IMR-90 (cell line): ENCODE results near the gene TAOK1. TPM values are rescaled to one million over a fixed set of nuclear protein-coding genes. Genes with fewer than 3 reads are reported as not detected.

Experiments
- ATAC-seq: fragments of 200-7000 bp; cut with Tn5 transposase; 2 replicates; pipeline ENCODE4 v1.9.1; 2020; ENCODE audit warnings: low read depth, mild to moderate bottlenecking, moderate library complexity
- BruUV-seq: library from RNA; stranded (reverse); fragments of 400-500 nt; replicated peaks from 2 replicates; lab custom pipeline; 2021; lab: Mats Ljungman, UMichigan
- CTCF ChIA-PET: fragments of 300-600 bp; formaldehyde crosslinking; extraction: SDS; loops from one replicate; lab custom pipeline; 2021; ENCODE audit warnings: antibody characterized with exemption; lab: Yijun Ruan, JAX
- POLR2A ChIA-PET: fragments of 300-600 bp; sonication (Branson Sonifier 250); formaldehyde crosslinking; loops from one replicate; lab custom pipeline; 2022; ENCODE audit warnings: antibody characterized with exemption; ENCODE audit not compliant: unreplicated experiment; lab: Charles Lee
- DNase-seq: peaks from one replicate; pipeline ENCODE4 v3.0.0; 2013
- H2AFZ ChIP-seq: replicated peaks from 2 replicates; pipeline ENCODE3; 2013; ENCODE audit warnings: low read length, mild to moderate bottlenecking; ENCODE audit not compliant: poor library complexity
- H2AK5ac ChIP-seq: 2 replicates; pipeline ENCODE4 v1.6.1; 2013; ENCODE audit warnings: low read depth, low read length, inconsistent platforms
- H2AK9ac ChIP-seq: replicated peaks from 2 replicates; pipeline ENCODE3; 2013; ENCODE audit warnings: mild to moderate bottlenecking, low read depth, low read length, moderate library complexity; ENCODE audit not compliant: poor library complexity
- H2BK120ac ChIP-seq: 2 replicates; pipeline ENCODE4 v1.6.1; 2013; ENCODE audit warnings: low read depth, low read length, inconsistent platforms
- H2BK15ac ChIP-seq: 3 replicates; pipeline ENCODE4 v1.6.1; 2013; ENCODE audit warnings: low read depth, low read length, inconsistent platforms
- H2BK20ac ChIP-seq: 2 replicates; pipeline ENCODE4 v1.6.1; 2013; ENCODE audit warnings: low read depth, mild to moderate bottlenecking, inconsistent platforms, low read length, moderate library complexity
- H2BK5ac ChIP-seq: 2 replicates; pipeline ENCODE4 v1.6.1; 2013; ENCODE audit warnings: mild to moderate bottlenecking, low read depth, low read length, inconsistent platforms; ENCODE audit not compliant: poor library complexity, severe bottlenecking
- H3K14ac ChIP-seq: replicated peaks from 2 replicates; pipeline ENCODE4 v1.6.1; 2013; ENCODE audit warnings: low read depth, low read length, inconsistent platforms
- H3K18ac ChIP-seq: 2 replicates; pipeline ENCODE4 v1.6.1; 2013; ENCODE audit warnings: low read depth, low read length, control low read depth
- H3K23ac ChIP-seq: 2 replicates; pipeline ENCODE4 v1.6.1; 2013; ENCODE audit warnings: low read depth, low read length, inconsistent platforms
- H3K27ac ChIP-seq: 2 replicates; pipeline ENCODE4 v1.5.1; 2013; ENCODE audit warnings: mild to moderate bottlenecking, control low read depth, low read length; ENCODE audit not compliant: insufficient read depth
- H3K27me3 ChIP-seq: 2 replicates; pipeline ENCODE4 v1.6.1; 2013; ENCODE audit warnings: low read length; ENCODE audit not compliant: control insufficient read depth, insufficient read depth
- H3K36me3 ChIP-seq: 2 replicates; pipeline ENCODE4 v1.6.1; 2013; ENCODE audit warnings: low read length, mixed read lengths; ENCODE audit not compliant: control insufficient read depth, insufficient read depth
- H3K4ac ChIP-seq: 2 replicates; pipeline ENCODE4 v1.6.1; 2013; ENCODE audit warnings: low read depth, low read length, inconsistent platforms
- H3K4me1 ChIP-seq: 2 replicates; pipeline ENCODE4 v1.6.1; 2013; ENCODE audit warnings: low read length, mixed read lengths; ENCODE audit not compliant: control insufficient read depth, insufficient read depth
- H3K4me2 ChIP-seq: 2 replicates; pipeline ENCODE4 v1.6.1; 2013; ENCODE audit warnings: low read depth, mild to moderate bottlenecking, control low read depth, low read length, moderate library complexity
- H3K4me3 ChIP-seq: 2 replicates; pipeline ENCODE4 v1.5.1; 2013; ENCODE audit warnings: low read depth, mild to moderate bottlenecking, control low read depth, low read length, moderate library complexity; ENCODE audit not compliant: insufficient read depth
- H3K56ac ChIP-seq: 2 replicates; pipeline ENCODE4 v1.6.1; 2013; ENCODE audit warnings: low read length, inconsistent platforms; ENCODE audit not compliant: insufficient read depth; ENCODE audit errors: extremely low read depth
- H3K79me1 ChIP-seq, 2 experiments: 2 replicates each; pipeline ENCODE4 v1.6.1; 2013; ENCODE audit warnings: low read length in 2 of 2, inconsistent platforms in 1 of 2, low read depth in 1 of 2
- H3K9ac ChIP-seq: 2 replicates; pipeline ENCODE4 v1.6.1; 2013; ENCODE audit warnings: low read depth, low read length, control low read depth
- H3K9me1 ChIP-seq: 2 replicates; pipeline ENCODE4 v1.6.1; 2013; ENCODE audit warnings: low read length, inconsistent platforms; ENCODE audit not compliant: insufficient read depth
- H3K9me3 ChIP-seq: 2 replicates; pipeline ENCODE4 v1.6.1; 2013; ENCODE audit warnings: low read length; ENCODE audit not compliant: control insufficient read depth, insufficient read depth
- H4K20me1 ChIP-seq: 2 replicates; pipeline ENCODE4 v1.6.1; 2013; ENCODE audit warnings: low read length, inconsistent platforms; ENCODE audit not compliant: insufficient read depth
- H4K5ac ChIP-seq: 2 replicates; pipeline ENCODE4 v1.6.1; 2013; ENCODE audit warnings: mild to moderate bottlenecking, low read depth, low read length, control low read depth
- H4K8ac ChIP-seq, 2 experiments: 2 replicates each; pipeline ENCODE4 v1.6.1; 2013; ENCODE audit warnings: low read depth in 2 of 2, low read length in 2 of 2, control low read depth in 1 of 2, inconsistent platforms in 1 of 2
- H4K91ac ChIP-seq: 2 replicates; pipeline ENCODE4 v1.6.1; 2013; ENCODE audit warnings: low read depth, low read length, inconsistent platforms; ENCODE audit not compliant: insufficient read depth
- CEBPB ChIP-seq: IDR thresholded peaks from 2 replicates; pipeline ENCODE4 v1.6.1; 2012; ENCODE audit warnings: low read depth, low read length, improper control_type of control experiment
- CHD1 ChIP-seq: IDR thresholded peaks from 2 replicates; pipeline ENCODE4 v1.6.1; 2012; ENCODE audit warnings: low read depth, low read length, improper control_type of control experiment
- ELK1 ChIP-seq: fragments of 150-350 bp; IDR thresholded peaks from 2 replicates; pipeline ENCODE4 v1.6.1; 2016; ENCODE audit warnings: low read depth, mild to moderate bottlenecking, low read length, moderate library complexity, borderline replicate concordance
- MAZ ChIP-seq: IDR thresholded peaks from 2 replicates; pipeline ENCODE4 v1.6.1; 2012; ENCODE audit warnings: low read depth, mild to moderate bottlenecking, low read length, improper control_type of control experiment, moderate library complexity, borderline replicate concordance
- MXI1 ChIP-seq: IDR thresholded peaks from 2 replicates; pipeline ENCODE4 v1.6.1; 2012; ENCODE audit warnings: low read depth, mild to moderate bottlenecking, low read length, moderate library complexity, borderline replicate concordance
- RCOR1 ChIP-seq: IDR thresholded peaks from 2 replicates; pipeline ENCODE4 v1.6.1; 2012; ENCODE audit warnings: mild to moderate bottlenecking, low read length, improper control_type of control experiment; ENCODE audit not compliant: insufficient replicate concordance
- RFX5 ChIP-seq: IDR thresholded peaks from 2 replicates; pipeline ENCODE4 v1.8.0; 2012; ENCODE audit warnings: low read depth, mild to moderate bottlenecking, low read length, moderate library complexity
- WGBS, 2 experiments: methylation state at CpG; one replicate each; pipeline versions ENCODE4 v1.1.5 to v1.1.7; 2013; ENCODE audit warnings: missing lambda C conversion rate in 2 of 2; ENCODE audit not compliant: insufficient read length in 1 of 2; ENCODE audit errors: extremely low coverage in 2 of 2; 5-methylcytosine and 5-hydroxymethylcytosine counted together
- dilution Hi-C: fragments of 300-500 bp; cut with HindIII; formaldehyde crosslinking; loops from one replicate; pipeline ENCODE4 v1.14.3; 2018; ENCODE audit warnings: low sequenced_read_pairs; ENCODE audit not compliant: unreplicated experiment
- in situ Hi-C: fragments of 300-500 bp; cut with MboI; formaldehyde crosslinking; loops from 3 replicates; pipeline ENCODE4 v1.14.3; 2019; ENCODE audit warnings: low sequenced_read_pairs, inconsistent platforms, mixed read lengths
- intact Hi-C: fragments of 100-400 bp; cut with micrococcal nuclease; formaldehyde crosslinking; loops from 2 replicates; pipeline ENCODE4 v1.10.0; 2022
- polyA plus RNA-seq, 3 experiments: library from polyadenylated mRNA; depleted of rRNA; stranded (reverse); fragments of >200 nt; gene quantifications; 2 replicates each; pipeline ENCODE4 v1.2.3, GENCODE V29; 2012; ENCODE audit warnings: low replicate concordance in 1 of 3
- total RNA-seq: library from RNA; depleted of rRNA; stranded (reverse); fragments of >200 nt; gene quantifications from 2 replicates; pipeline ENCODE4 v1.2.3, GENCODE V29; 2012

TAOK1 gene
- total and polyA plus RNA-seq, 2 of the 4 experiments (the other 2 are of a cell fraction): 9.8 to 91.8 TPM

- TF ChIP-seq MXI1: no peak
- TF ChIP-seq CEBPB: no peak
Measured at GRCh38 chr17:29577385-29578211, 187.4 kb downstream of the TAOK1 start (continued).

GRCh38 chr17:29578626-29579485 is 188.7 kb downstream of the TAOK1 start:
- H3K27ac ChIP-seq: no peak overlapping the region
- peak overlapping the region; percentile 28 for H2AK9ac ChIP-seq
- ChIA-PET POLR2A (no interaction called here), CTCF (interaction anchor here (0.6 kb wide), 1 partner anchor 146 kb away, joined by 3 read pairs; no protein-coding TSS in a partner anchor)
- no peak overlapping the region for H4K91ac ChIP-seq
- H3K14ac ChIP-seq: no peak overlapping the region
- H4K20me1 ChIP-seq: peaks cover 17% of the 10 kb centered on the region
- no peak overlapping the region for H3K56ac ChIP-seq
- peaks cover 13 to 48% of the 10 kb centered on the region in 2 experiments for H3K79me1 ChIP-seq
- H3K9me1 ChIP-seq: peaks cover 2% of the 10 kb centered on the region
- no peak overlapping the region for H3K4ac ChIP-seq
- no peak overlapping the region for H4K5ac ChIP-seq
- no peak for DNase-seq
- H2BK120ac ChIP-seq: no peak overlapping the region
- no peaks in the 10 kb centered on the region for H3K27me3 ChIP-seq
- WGBS, 2 experiments: 90% methylated on average over 2 of the region's 14 CpGs; no CpG with 5 or more reads in 1 of the 2 experiments
- dilution Hi-C loops: no loop called here
- no peak for ATAC-seq
- no TSS peak for BruUV-seq
- H3K18ac ChIP-seq: no peak overlapping the region
- in situ Hi-C loops: no loop called here
- H2BK20ac ChIP-seq: no peak overlapping the region
- H2BK5ac ChIP-seq: no peak overlapping the region
- H2AK5ac ChIP-seq: no peak overlapping the region
- H2AFZ ChIP-seq: no peak overlapping the region
- H3K9me3 ChIP-seq: no peaks in the 10 kb centered on the region
- no peak overlapping the region for H3K4me3 ChIP-seq
- intact Hi-C loops: no loop called here
- H3K23ac ChIP-seq: no peak overlapping the region
- H2BK15ac ChIP-seq: no peak overlapping the region
- H4K8ac ChIP-seq: no peak overlapping the region
- H3K36me3 ChIP-seq: peaks cover 72% of the 10 kb centered on the region
- no peak overlapping the region for H3K4me2 ChIP-seq
- TF ChIP-seq CHD1 (no peak), RCOR1 (no peak), MAZ (no peak), MXI1 (no peak), RFX5 (no peak), CEBPB (no peak), ELK1 (no peak)
- H3K4me1 ChIP-seq: no peaks in the 10 kb centered on the region; the same call in 1 of the 2 replicates
- H3K9ac ChIP-seq: no peak overlapping the region
